GM21576 (cell line): ENCODE results near the gene SARNP.

Source experiments
- ATAC-seq: cut with Tn5 transposase; IDR thresholded peaks from one replicate; pipeline ENCODE4 v1.9.1; 2021; ENCODE audit warnings: mild to moderate bottlenecking, moderate library complexity; ENCODE audit not compliant: unreplicated experiment

SARNP gene

GRCh38 chr12:55726971-55727370 lies 90.6 kb downstream of the SARNP start:
- ATAC-seq, result no peak

- ATAC-seq, result no peak
These were observed 92.0 kb downstream of the SARNP start for GRCh38 chr12:55725556-55725955.

- no peak for ATAC-seq
These were observed 92.6 kb downstream of the SARNP start for GRCh38 chr12:55724940-55725309.

- ATAC-seq, result peak; percentile 37
These were observed 93.1 kb downstream of the SARNP start for GRCh38 chr12:55724226-55724939.

GRCh38 chr12:55723516-55724225 lies 93.9 kb downstream of the SARNP start:
- ATAC-seq, result no peak

GRCh38 chr12:55722948-55723347 lies 94.6 kb downstream of the SARNP start:
- no peak for ATAC-seq

GRCh38 chr12:55721601-55722213 lies 95.8 kb downstream of the SARNP start:
- ATAC-seq, result no peak

- ATAC-seq, result no peak
These were observed 96.6 kb downstream of the SARNP start for GRCh38 chr12:55720894-55721444.

GRCh38 chr12:55720071-55720564 lies 97.4 kb downstream of the SARNP start, which contains the start of gene RDH5:
TSS of gene RDH5 (plus strand) at chr12:55720393. CDS start at chr12:55721185, 792 bp downstream.
- ATAC-seq, result no peak

- no peak for ATAC-seq
These were observed 98.2 kb downstream of the SARNP start for GRCh38 chr12:55719371-55719770.

- ATAC-seq, result no peak
These were observed 98.8 kb downstream of the SARNP start for GRCh38 chr12:55718624-55719275.

GRCh38 chr12:55718015-55718414 lies 99.5 kb downstream of the SARNP start:
- ATAC-seq, result no peak

- ATAC-seq, result no peak
These were observed 100.2 kb downstream of the SARNP start for GRCh38 chr12:55717011-55718007.

- no peak for ATAC-seq
These were observed 101.0 kb downstream of the SARNP start for GRCh38 chr12:55716582-55716957.

- peak; percentile 87 for ATAC-seq
These were observed 101.5 kb downstream of the SARNP start, which contains the start of gene BLOC1S1 for GRCh38 chr12:55715833-55716581. TSS of gene BLOC1S1 (plus strand) at chr12:55716046. CDS start at chr12:55716052, 6 bp downstream.

GRCh38 chr12:55715169-55715764 lies 102.3 kb downstream of the SARNP start:
- ATAC-seq, result no peak

GRCh38 chr12:55713721-55714120 lies 103.8 kb downstream of the SARNP start:
- ATAC-seq, result no peak

GRCh38 chr12:55712700-55713415 lies 104.7 kb downstream of the SARNP start:
- ATAC-seq, result no peak
